Measurements from ENCODE around the gene RGS16. TPM values are rescaled to one million over a fixed set of nuclear protein-coding genes. Genes with fewer than 3 reads are reported as not detected.

RGS16 gene
- total RNA-seq, 4 donors from 2014 or later: 0.40 TPM; not detected in 3

DNA sequence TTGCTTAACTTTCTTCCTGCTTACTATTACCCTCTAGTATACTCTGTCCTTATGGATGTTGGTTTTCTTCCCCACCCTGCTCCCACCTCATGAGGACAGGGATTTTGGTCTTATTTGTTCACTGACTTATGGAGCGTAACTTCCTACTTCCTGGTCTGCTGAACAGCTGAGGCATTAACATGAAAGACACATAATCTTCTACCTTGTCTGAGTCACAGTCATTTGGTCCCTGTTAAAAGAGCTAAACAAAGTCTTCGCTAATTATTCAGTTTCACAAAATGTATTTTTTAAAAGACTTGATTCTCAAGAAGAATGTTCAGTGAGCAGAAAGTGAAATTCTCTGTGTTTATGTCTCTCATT is 33.6 kb downstream of the RGS16 start:
- TF ChIP-seq POLR2A (IDR thresholded peaks at IDR 0.05): no peak
- TF ChIP-seq, protein P1, sequence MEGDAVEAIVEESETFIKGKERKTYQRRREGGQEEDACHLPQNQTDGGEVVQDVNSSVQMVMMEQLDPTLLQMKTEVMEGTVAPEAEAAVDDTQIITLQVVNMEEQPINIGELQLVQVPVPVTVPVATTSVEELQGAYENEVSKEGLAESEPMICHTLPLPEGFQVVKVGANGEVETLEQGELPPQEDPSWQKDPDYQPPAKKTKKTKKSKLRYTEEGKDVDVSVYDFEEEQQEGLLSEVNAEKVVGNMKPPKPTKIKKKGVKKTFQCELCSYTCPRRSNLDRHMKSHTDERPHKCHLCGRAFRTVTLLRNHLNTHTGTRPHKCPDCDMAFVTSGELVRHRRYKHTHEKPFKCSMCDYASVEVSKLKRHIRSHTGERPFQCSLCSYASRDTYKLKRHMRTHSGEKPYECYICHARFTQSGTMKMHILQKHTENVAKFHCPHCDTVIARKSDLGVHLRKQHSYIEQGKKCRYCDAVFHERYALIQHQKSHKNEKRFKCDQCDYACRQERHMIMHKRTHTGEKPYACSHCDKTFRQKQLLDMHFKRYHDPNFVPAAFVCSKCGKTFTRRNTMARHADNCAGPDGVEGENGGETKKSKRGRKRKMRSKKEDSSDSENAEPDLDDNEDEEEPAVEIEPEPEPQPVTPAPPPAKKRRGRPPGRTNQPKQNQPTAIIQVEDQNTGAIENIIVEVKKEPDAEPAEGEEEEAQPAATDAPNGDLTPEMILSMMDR (IDR thresholded peaks at IDR 0.05): no peak
- no peak overlapping the region for H3K27ac ChIP-seq
- no peak for DNase-seq

DNA sequence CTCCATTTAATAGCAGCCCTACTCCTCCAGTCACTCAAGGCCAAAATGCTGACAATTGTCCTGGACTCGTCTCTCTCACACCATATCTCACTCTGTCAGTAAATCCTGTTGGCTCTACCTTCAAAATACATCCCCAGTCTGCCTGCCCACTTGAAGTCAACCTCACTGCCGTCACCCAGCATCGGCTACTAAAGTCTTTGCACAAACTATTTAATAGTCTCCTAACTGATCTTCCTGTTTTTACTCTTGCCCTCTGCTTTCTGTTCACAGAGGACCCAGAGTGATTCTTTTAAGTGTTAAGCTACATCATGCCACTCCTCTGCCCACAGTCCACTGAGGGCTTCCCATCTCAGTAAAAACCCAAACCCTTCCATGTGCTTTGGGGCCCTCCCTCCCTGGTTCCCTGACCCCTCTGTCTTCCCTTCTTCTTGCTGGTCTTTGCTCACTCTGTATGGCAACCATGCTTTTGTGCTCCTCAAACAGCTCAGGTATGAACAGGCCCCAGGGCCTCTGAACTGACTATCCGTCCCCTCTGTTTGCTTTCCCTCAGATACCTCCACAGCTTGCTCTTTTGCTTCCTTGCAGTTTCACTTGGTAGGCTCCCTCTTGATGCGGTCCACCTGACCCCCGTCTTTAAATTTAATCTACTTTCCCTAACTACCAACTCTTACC is 34.1 kb downstream of the RGS16 start:
- H3K4me3 ChIP-seq: no peak overlapping the region
- no peak overlapping the region for H3K27ac ChIP-seq
- TF ChIP-seq POLR2A (IDR thresholded peaks at IDR 0.05): no peak
- TF ChIP-seq, protein P1 (IDR thresholded peaks at IDR 0.05): no peak
- H3K36me3 ChIP-seq: peaks cover 0 to 18% (median 0%) of the 10 kb centered on the region in 3 donors
- no peak for DNase-seq
- no peaks in the 10 kb centered on the region for H3K9me3 ChIP-seq
- no peaks in the 10 kb centered on the region for H3K27me3 ChIP-seq
- H3K4me1 ChIP-seq: no peaks in the 10 kb centered on the region

More for the DNA sequence above, 33.6 kb downstream of the RGS16 start:
- no peaks in the 10 kb centered on the region for H3K4me1 ChIP-seq
- H3K4me3 ChIP-seq: no peak overlapping the region
- no peaks in the 10 kb centered on the region for H3K27me3 ChIP-seq
- H3K9me3 ChIP-seq: no peaks in the 10 kb centered on the region
- peaks cover 0 to 22% (median 0%) of the 10 kb centered on the region in 3 donors for H3K36me3 ChIP-seq

DNA sequence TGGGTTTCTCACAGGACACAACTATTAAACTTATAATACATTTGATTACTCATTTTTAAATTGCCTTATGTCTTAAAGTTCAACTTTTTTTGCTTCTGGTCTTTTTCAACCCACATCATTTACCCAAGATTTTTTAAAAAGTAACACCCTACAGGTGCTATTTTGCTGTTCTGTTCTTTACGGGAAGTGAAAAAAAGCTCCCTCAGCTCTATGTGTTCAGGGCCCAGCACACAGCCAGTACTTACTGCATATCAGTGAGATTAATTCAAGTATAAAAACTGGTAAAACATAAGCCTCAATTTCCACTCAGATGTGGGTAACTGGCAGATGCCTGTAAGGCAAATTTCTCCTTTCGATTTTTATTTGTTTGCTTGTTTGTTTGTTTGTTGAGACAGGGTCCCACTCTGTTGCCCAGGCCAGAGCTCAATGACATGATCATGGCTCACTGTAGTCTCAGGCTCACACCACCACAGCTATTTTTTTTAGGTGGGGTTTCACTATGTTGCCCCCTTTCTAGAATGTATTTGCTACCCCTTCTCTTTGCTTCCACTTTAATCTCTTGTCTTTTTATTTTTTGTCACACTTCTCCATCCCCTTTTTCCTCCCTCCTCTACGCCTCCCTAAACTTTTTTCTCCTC is 35.4 kb downstream of the RGS16 start:
- Histone ChIP-seq H3K36me3 (peaks cover 0 to 7% (median 0%) of the 10 kb centered on the region in 3 donors), H3K27ac (no peak overlapping the region), H3K27me3 (no peaks in the 10 kb centered on the region), H3K4me3 (no peak overlapping the region), H3K4me1 (no peaks in the 10 kb centered on the region), H3K9me3 (no peaks in the 10 kb centered on the region)
- no peak for DNase-seq
- TF ChIP-seq, protein P1 (IDR thresholded peaks at IDR 0.05): no peak

DNA sequence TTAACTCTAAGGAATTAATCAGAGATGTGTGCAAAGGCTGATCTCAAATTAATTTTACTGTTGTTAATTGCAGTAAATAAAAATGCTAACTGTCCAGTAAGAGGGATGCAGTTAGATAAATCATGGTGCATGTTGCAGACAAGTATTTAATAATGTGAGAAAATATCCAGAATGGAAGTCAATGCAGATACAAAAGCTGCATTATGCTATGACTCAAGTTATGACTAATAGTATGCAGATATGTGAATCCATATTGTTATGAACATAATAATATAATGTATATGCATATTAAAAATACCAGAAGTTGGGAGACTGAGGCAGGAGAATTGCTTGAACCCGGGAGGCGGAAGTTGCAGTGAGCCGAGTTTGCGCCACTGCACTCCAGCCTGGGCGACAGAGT is 36.6 kb downstream of the RGS16 start:
- H3K27me3 ChIP-seq: no peaks in the 10 kb centered on the region
- no peaks in the 10 kb centered on the region for H3K9me3 ChIP-seq
- no peaks in the 10 kb centered on the region for H3K4me1 ChIP-seq
- H3K36me3 ChIP-seq: no peaks in the 10 kb centered on the region
- no peak overlapping the region for H3K27ac ChIP-seq
- no peak for DNase-seq
- H3K4me3 ChIP-seq: no peak overlapping the region
- TF ChIP-seq, protein P1 (IDR thresholded peaks at IDR 0.05): no peak
- no peak for TF ChIP-seq POLR2A (IDR thresholded peaks at IDR 0.05)

DNA sequence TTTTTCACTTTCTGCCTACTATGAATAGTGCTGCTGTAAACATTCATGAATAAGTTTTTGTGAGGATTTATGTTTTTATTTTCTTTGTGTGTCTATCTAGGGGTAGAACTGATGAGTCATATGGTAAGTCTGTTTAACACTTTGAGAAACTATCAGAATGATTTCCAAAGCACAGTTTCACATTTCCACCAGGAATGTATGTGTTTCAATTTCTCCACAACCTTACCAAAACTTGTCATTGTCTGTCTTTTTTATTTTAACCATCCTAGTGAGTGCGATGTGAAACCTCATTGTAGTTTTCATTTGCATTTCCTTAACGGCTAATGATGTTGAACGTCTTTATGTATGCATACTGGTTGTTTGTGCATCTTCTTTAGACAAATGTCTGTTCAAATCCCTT is 38.7 kb downstream of the RGS16 start:
- Histone ChIP-seq H3K9me3 (no peaks in the 10 kb centered on the region), H3K27me3 (no peaks in the 10 kb centered on the region), H3K27ac (no peak overlapping the region), H3K4me1 (no peaks in the 10 kb centered on the region), H3K36me3 (no peaks in the 10 kb centered on the region), H3K4me3 (no peak overlapping the region)
- no peak for DNase-seq
- TF ChIP-seq, protein P1 (IDR thresholded peaks at IDR 0.05): no peak
- no peak for TF ChIP-seq POLR2A (IDR thresholded peaks at IDR 0.05)

Data from Peyer's patch (tissue), 4 donors.